Tibial artery (tissue), 4 donors: Measurements from ENCODE around the gene NEB.

Source experiments
- DNase-seq, 2 donors: peaks; one replicate each; pipeline ENCODE4 v3.0.0-alpha.2; 2019
- H3K27ac ChIP-seq, 2 donors: fragments of 200-600 bp; sonication (generic) in 1 of 2; 1 replicate in 1 of 2; 2 replicates in 1 of 2; pipeline ENCODE4 v1.5.1; 2018 to 2019; ENCODE audit warnings: mild to moderate bottlenecking in 1 of 2
- H3K27me3 ChIP-seq, 2 donors: fragments of 200-600 bp; sonication (generic) in 1 of 2; one replicate each; pipeline versions ENCODE4 v1.5.1 to v1.6.0; 2016 to 2019
- H3K36me3 ChIP-seq, 3 donors: fragments of 200-600 bp; sonication (generic) in 2 of 3; one replicate each; pipeline ENCODE4 v1.5.1; 2016 to 2019; ENCODE audit warnings: mild to moderate bottlenecking in 2 of 3
- H3K4me1 ChIP-seq, 4 donors: fragments of 200-600 bp; sonication (generic) in 2 of 4; 1 replicate in 3 of 4; 2 replicates in 1 of 4; pipeline ENCODE4 v1.5.1; 2016 to 2019
- H3K4me3 ChIP-seq, 2 donors: fragments of 200-600 bp; sonication (generic) in 1 of 2; 1 replicate in 1 of 2; 2 replicates in 1 of 2; pipeline ENCODE4 v1.5.1; 2018 to 2019; ENCODE audit warnings: mild to moderate bottlenecking in 2 of 2
- H3K9me3 ChIP-seq, 3 donors: fragments of 200-600 bp; sonication (generic) in 1 of 3; one replicate each; pipeline ENCODE4 v1.5.1; 2016 to 2019
- intact Hi-C: fragments of 100-400 bp; cut with DNase I; formaldehyde crosslinking; loops from one replicate; pipeline ENCODE4 v1.15.0; 2023; ENCODE audit warnings: low total_unique reads
- TF ChIP-seq, protein P1 (sequence below), 2 experiments: fragments of 200-600 bp in 1 of 2; fragments of 450-650 bp in 1 of 2; IDR thresholded peaks; one replicate each; pipeline ENCODE4 v1.5.1; 2017 to 2019; ENCODE audit warnings: antibody characterized with exemption in 2 of 2, mild to moderate bottlenecking in 1 of 2, moderate library complexity in 1 of 2

Gene NEB

GRCh38 chr2:151556121-151556520 lies 178.2 kb downstream of the NEB start:
- TF ChIP-seq, protein P1, sequence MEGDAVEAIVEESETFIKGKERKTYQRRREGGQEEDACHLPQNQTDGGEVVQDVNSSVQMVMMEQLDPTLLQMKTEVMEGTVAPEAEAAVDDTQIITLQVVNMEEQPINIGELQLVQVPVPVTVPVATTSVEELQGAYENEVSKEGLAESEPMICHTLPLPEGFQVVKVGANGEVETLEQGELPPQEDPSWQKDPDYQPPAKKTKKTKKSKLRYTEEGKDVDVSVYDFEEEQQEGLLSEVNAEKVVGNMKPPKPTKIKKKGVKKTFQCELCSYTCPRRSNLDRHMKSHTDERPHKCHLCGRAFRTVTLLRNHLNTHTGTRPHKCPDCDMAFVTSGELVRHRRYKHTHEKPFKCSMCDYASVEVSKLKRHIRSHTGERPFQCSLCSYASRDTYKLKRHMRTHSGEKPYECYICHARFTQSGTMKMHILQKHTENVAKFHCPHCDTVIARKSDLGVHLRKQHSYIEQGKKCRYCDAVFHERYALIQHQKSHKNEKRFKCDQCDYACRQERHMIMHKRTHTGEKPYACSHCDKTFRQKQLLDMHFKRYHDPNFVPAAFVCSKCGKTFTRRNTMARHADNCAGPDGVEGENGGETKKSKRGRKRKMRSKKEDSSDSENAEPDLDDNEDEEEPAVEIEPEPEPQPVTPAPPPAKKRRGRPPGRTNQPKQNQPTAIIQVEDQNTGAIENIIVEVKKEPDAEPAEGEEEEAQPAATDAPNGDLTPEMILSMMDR (IDR thresholded peaks at IDR 0.05) = no peak
- no peaks in the 10 kb centered on the region for H3K9me3 ChIP-seq
- H3K27ac ChIP-seq = no peak overlapping the region
- no peak overlapping the region for H3K4me3 ChIP-seq
- no peak for DNase-seq
- peaks cover 0 to 40% (median 1%) of the 10 kb centered on the region in 4 donors for H3K4me1 ChIP-seq
- intact Hi-C loops = no loop called here
- H3K36me3 ChIP-seq = no peaks in the 10 kb centered on the region
- no peaks in the 10 kb centered on the region for H3K27me3 ChIP-seq

GRCh38 chr2:151552287-151552686 lies 182.0 kb downstream of the NEB start:
- Histone ChIP-seq H3K4me1 (peaks cover 0 to 16% (median 0%) of the 10 kb centered on the region in 4 donors), H3K9me3 (no peaks in the 10 kb centered on the region), H3K27ac (no peak overlapping the region), H3K4me3 (no peak overlapping the region), H3K36me3 (no peaks in the 10 kb centered on the region), H3K27me3 (no peaks in the 10 kb centered on the region)
- intact Hi-C loops = no loop called here
- TF ChIP-seq, protein P1 (IDR thresholded peaks at IDR 0.05) = no peak
- no peak for DNase-seq

- H3K27ac ChIP-seq = no peak overlapping the region
- DNase-seq = no peak
- no peaks in the 10 kb centered on the region for H3K36me3 ChIP-seq
- H3K9me3 ChIP-seq = no peaks in the 10 kb centered on the region
- intact Hi-C loops = no loop called here
- no peaks in the 10 kb centered on the region for H3K27me3 ChIP-seq
- TF ChIP-seq, protein P1 (IDR thresholded peaks at IDR 0.05) = no peak
- H3K4me3 ChIP-seq = no peak overlapping the region
- peaks cover 0 to 16% (median 0%) of the 10 kb centered on the region in 4 donors for H3K4me1 ChIP-seq
These were observed 182.7 kb downstream of the NEB start for GRCh38 chr2:151551556-151551955.

GRCh38 chr2:151549191-151549590 lies 185.1 kb downstream of the NEB start:
- Histone ChIP-seq H3K4me1 (peaks cover 0 to 7% (median 2%) of the 10 kb centered on the region in 4 donors), H3K36me3 (no peaks in the 10 kb centered on the region), H3K27me3 (no peaks in the 10 kb centered on the region), H3K4me3 (no peak overlapping the region), H3K27ac (no peak overlapping the region), H3K9me3 (no peaks in the 10 kb centered on the region)
- intact Hi-C loops = no loop called here
- DNase-seq = no peak
- TF ChIP-seq, protein P1 (IDR thresholded peaks at IDR 0.05) = no peak

DNA sequence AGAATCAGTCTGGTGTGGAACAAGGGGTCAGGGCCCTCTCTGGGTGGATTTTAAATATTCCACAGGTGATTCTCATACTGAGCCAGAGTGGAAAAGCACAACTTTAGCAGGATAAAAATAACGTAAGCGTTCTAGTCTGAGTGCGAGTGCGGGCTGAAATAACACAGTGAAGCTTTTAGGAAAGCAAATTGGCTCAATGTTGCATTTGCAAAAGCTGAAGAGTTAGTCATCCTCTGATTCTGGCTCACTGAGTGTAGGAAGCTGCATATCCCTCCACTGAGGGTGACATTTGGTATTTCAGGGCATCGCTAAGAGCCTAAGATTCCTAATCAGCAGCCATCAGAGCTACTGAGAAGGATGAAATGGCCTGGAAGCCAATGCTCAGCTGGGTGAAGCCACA lies 189.8 kb downstream of the NEB start:
- Histone ChIP-seq H3K4me3 (no peak overlapping the region), H3K9me3 (no peaks in the 10 kb centered on the region), H3K27me3 (no peaks in the 10 kb centered on the region), H3K27ac (no peak overlapping the region), H3K36me3 (no peaks in the 10 kb centered on the region), H3K4me1 (peaks cover 0 to 7% (median 2%) of the 10 kb centered on the region in 4 donors)
- TF ChIP-seq, protein P1 (IDR thresholded peaks at IDR 0.05) = no peak
- intact Hi-C loops = no loop called here
- DNase-seq = no peak

GRCh38 chr2:151543876-151544275 lies 190.4 kb downstream of the NEB start:
- DNase-seq = no peak
- Histone ChIP-seq H3K36me3 (no peaks in the 10 kb centered on the region), H3K9me3 (no peaks in the 10 kb centered on the region)

More at GRCh38 chr2:151543876-151544275, 190.4 kb downstream of the NEB start:
- peaks cover 0 to 7% (median 2%) of the 10 kb centered on the region in 4 donors for H3K4me1 ChIP-seq
- intact Hi-C loops = no loop called here
- TF ChIP-seq, protein P1 (IDR thresholded peaks at IDR 0.05) = no peak
- no peaks in the 10 kb centered on the region for H3K27me3 ChIP-seq
- no peak overlapping the region for H3K27ac ChIP-seq
- H3K4me3 ChIP-seq = no peak overlapping the region
